Naive thymus-derived CD4-positive, alpha-beta T cell (primary cell): ENCODE results near the gene ING1. TPM values are rescaled to one million over a fixed set of nuclear protein-coding genes. Genes with fewer than 3 reads are reported as not detected.

Source experiments
- ATAC-seq: fragments of 150-1000 bp; cut with Tn5 transposase; 2 replicates; pipeline ENCODE4 v1.10.0; 2021; ENCODE audit warnings: mild to moderate bottlenecking, moderate library complexity
- CTCF ChIA-PET: fragments of 350-600 bp; sonication (Branson Sonifier 250); formaldehyde crosslinking; loops from one replicate; lab custom pipeline; 2021; ENCODE audit warnings: antibody characterized with exemption; lab: Charles Lee
- POLR2A ChIA-PET: fragments of 350-600 bp; sonication (Branson Sonifier 250); formaldehyde crosslinking; loops from one replicate; lab custom pipeline; 2021; ENCODE audit warnings: antibody characterized with exemption, inconsistent platforms; lab: Charles Lee
- DNase-seq, 9 donors: peaks; one replicate each; pipeline versions ENCODE4 v3.0.0 to v3.0.0-alpha.2; 2020 to 2022; ENCODE audit warnings: mixed read lengths in 1 of 9
- H3K27ac ChIP-seq: one replicate; pipeline ENCODE4 v1.7.0; 2013; ENCODE audit warnings: mild to moderate bottlenecking, low read depth, low read length, moderate library complexity
- H3K27me3 ChIP-seq, 2 donors: one replicate each; pipeline ENCODE4 v1.7.0; 2013; ENCODE audit warnings: low read length in 2 of 2, mild to moderate bottlenecking in 2 of 2, moderate library complexity in 2 of 2; ENCODE audit not compliant: control insufficient read depth in 2 of 2, insufficient read depth in 2 of 2
- H3K36me3 ChIP-seq, 3 experiments: 1 replicate in 2 of 3; 2 replicates in 1 of 3; pipeline ENCODE4 v1.7.0; 2013; ENCODE audit warnings: low read length in 3 of 3, mild to moderate bottlenecking in 3 of 3, moderate library complexity in 1 of 3; ENCODE audit not compliant: insufficient read depth in 3 of 3, control insufficient read depth in 2 of 3
- H3K4me1 ChIP-seq, 2 donors: one replicate each; pipeline ENCODE4 v1.7.0; 2013; ENCODE audit warnings: low read length in 2 of 2, mild to moderate bottlenecking in 2 of 2, moderate library complexity in 1 of 2; ENCODE audit not compliant: control insufficient read depth in 2 of 2, insufficient read depth in 2 of 2
- H3K4me3 ChIP-seq: 2 replicates; pipeline ENCODE4 v1.7.0; 2013; ENCODE audit warnings: mild to moderate bottlenecking, low read length
- H3K9me3 ChIP-seq, 3 experiments: 1 replicate in 2 of 3; 2 replicates in 1 of 3; pipeline ENCODE4 v1.7.0; 2013; ENCODE audit warnings: low read length in 3 of 3; ENCODE audit not compliant: control insufficient read depth in 2 of 3
- H3K27ac Mint-ChIP-seq, 9 donors: one replicate each; pipeline ENCODE4 v1.8.0; 2020 to 2022; ENCODE audit warnings: mixed read lengths in 9 of 9, mild to moderate bottlenecking in 8 of 9, moderate library complexity in 5 of 9, inconsistent platforms in 2 of 9
- H3K27me3 Mint-ChIP-seq, 5 donors: one replicate each; pipeline ENCODE4 v1.8.0; 2021 to 2022; ENCODE audit warnings: mixed read lengths in 5 of 5, mild to moderate bottlenecking in 1 of 5
- H3K36me3 Mint-ChIP-seq, 5 donors: one replicate each; pipeline ENCODE4 v1.8.0; 2020 to 2022; ENCODE audit warnings: mixed read lengths in 5 of 5, mild to moderate bottlenecking in 3 of 5, inconsistent platforms in 1 of 5
- H3K4me1 Mint-ChIP-seq, 7 donors: one replicate each; pipeline ENCODE4 v1.8.0; 2020 to 2022; ENCODE audit warnings: mixed read lengths in 7 of 7, mild to moderate bottlenecking in 3 of 7, inconsistent platforms in 1 of 7
- H3K4me3 Mint-ChIP-seq, 10 donors: one replicate each; pipeline ENCODE4 v1.8.0; 2020 to 2022; ENCODE audit warnings: mild to moderate bottlenecking in 10 of 10, mixed read lengths in 10 of 10, moderate library complexity in 6 of 10, inconsistent platforms in 2 of 10
- H3K9me3 Mint-ChIP-seq, 11 donors: one replicate each; pipeline ENCODE4 v1.8.0; 2020 to 2022; ENCODE audit warnings: mixed read lengths in 11 of 11, mild to moderate bottlenecking in 4 of 11, inconsistent platforms in 1 of 11, moderate library complexity in 1 of 11
- intact Hi-C, 2 donors: fragments of 100-400 bp; cut with micrococcal nuclease; formaldehyde crosslinking; loops; one replicate each; pipeline ENCODE4 v1.15.1; 2023
- polyA plus RNA-seq, 2 donors: library from polyadenylated mRNA; unstranded; fragments of 300-500 nt; fragmentation: Illumina TruSeq; gene quantifications; one replicate each; pipeline ENCODE4 v1.2.3, GENCODE V29; 2021
- total RNA-seq, 6 experiments: library from RNA in 5 of 6; stranded (reverse) in 5 of 6; gene quantifications; 1 replicate in 5 of 6; 2 replicates in 1 of 6; pipeline ENCODE4 v1.2.3 and lab custom pipeline; 2021 to 2026

ING1 gene
- total and polyA plus RNA-seq, 7 experiments from 2014 or later, result 9.1 to 33.8 (median 21.8) TPM

GRCh38 chr13:110702089-110702488 is 11.4 kb upstream of the ING1 start:
- H3K36me3 ChIP-seq, result peaks cover 0 to 44% (median 9%) of the 10 kb centered on the region in 3 experiments
- ChIA-PET CTCF (interaction anchor here (1.5 kb wide), 1 partner anchor 19 kb away, joined by 3 read pairs; no protein-coding TSS in a partner anchor), POLR2A (interaction anchor here (0.9 to 2.4 kb wide), 3 partner anchors 10 to 18 kb away, joined by 3 to 13 read pairs (median 11); no protein-coding TSS in a partner anchor)
- peaks cover 0 to 38% (median 16%) of the 10 kb centered on the region in 5 donors for H3K36me3 Mint-ChIP-seq
- intact Hi-C loops, result no loop called here
- DNase-seq, result no peak
- ATAC-seq, result no peak
- peak overlapping the region in 3 of 10 donors; percentile 1 to 51 (median 41) for H3K4me3 Mint-ChIP-seq
- no peaks in the 10 kb centered on the region for H3K9me3 Mint-ChIP-seq
- no peak overlapping the region for H3K27ac ChIP-seq
- H3K4me1 Mint-ChIP-seq, result peaks cover 35 to 71% (median 65%) of the 10 kb centered on the region in 7 donors
- H3K9me3 ChIP-seq, result no peaks in the 10 kb centered on the region
- peaks cover 15 to 23% of the 10 kb centered on the region in 2 donors for H3K4me1 ChIP-seq
- no peak overlapping the region for H3K4me3 ChIP-seq
- H3K27me3 ChIP-seq, result no peaks in the 10 kb centered on the region
- no peak overlapping the region for H3K27ac Mint-ChIP-seq
- H3K27me3 Mint-ChIP-seq, result no peaks in the 10 kb centered on the region

- ATAC-seq, result no peak
- H3K4me1 ChIP-seq, result peaks cover 15 to 23% of the 10 kb centered on the region in 2 donors
- H3K27ac ChIP-seq, result no peak overlapping the region
- POLR2A ChIA-PET, result interaction anchor here (0.6 to 3.8 kb wide), 5 partner anchors 9 to 19 kb away, joined by 3 to 53 read pairs (median 11); partner anchors contain the start of gene ING1
- peak overlapping the region in 7 of 10 donors; percentile 7 to 57 (median 41) for H3K4me3 Mint-ChIP-seq
- CTCF ChIA-PET, result interaction anchor here (0.6 to 1.5 kb wide), 2 partner anchors 12 to 20 kb away, joined by 3 to 5 read pairs; no protein-coding TSS in a partner anchor
- H3K27me3 ChIP-seq, result no peaks in the 10 kb centered on the region
- no peak for DNase-seq
- H3K36me3 Mint-ChIP-seq, result peaks cover 0 to 31% (median 12%) of the 10 kb centered on the region in 5 donors
- no peaks in the 10 kb centered on the region for H3K9me3 ChIP-seq
- no peak overlapping the region for H3K4me3 ChIP-seq
- H3K9me3 Mint-ChIP-seq, result no peaks in the 10 kb centered on the region
- H3K4me1 Mint-ChIP-seq, result peaks cover 33 to 69% (median 59%) of the 10 kb centered on the region in 7 donors
- H3K36me3 ChIP-seq, result peaks cover 0 to 36% (median 2%) of the 10 kb centered on the region in 3 experiments
- H3K27me3 Mint-ChIP-seq, result peaks cover 0 to under 1% (median 0%) of the 10 kb centered on the region in 5 donors
- intact Hi-C loops, result no loop called here
- H3K27ac Mint-ChIP-seq, result peak overlapping the region in 3 of 9 donors; percentile 3 to 60 (median 46)
Measured at GRCh38 chr13:110702591-110703526, 10.6 kb upstream of the ING1 start.

GRCh38 chr13:110705356-110705825 is 8.1 kb upstream of the ING1 start:
- Mint-ChIP-seq H3K27me3 (peaks cover 0 to 3% (median 0%) of the 10 kb centered on the region in 5 donors), H3K27ac (peak overlapping the region; percentile 63 to 96 (median 89)), H3K9me3 (no peaks in the 10 kb centered on the region), H3K36me3 (peaks cover 0 to 12% (median 3%) of the 10 kb centered on the region in 5 donors), H3K4me3 (peak overlapping the region; percentile 81 to 95 (median 93)), H3K4me1 (peaks cover 25 to 54% (median 49%) of the 10 kb centered on the region in 7 donors)
- intact Hi-C loops, result loop anchor here in 1 of 2 donors (2.0 to 5.0 kb wide), 3 partner anchors 23 to 1982 kb away; no protein-coding TSS in a partner anchor
- Histone ChIP-seq H3K27me3 (no peaks in the 10 kb centered on the region), H3K9me3 (no peaks in the 10 kb centered on the region), H3K4me3 (peak overlapping the region; percentile 27), H3K36me3 (peaks cover 0 to 16% (median 0%) of the 10 kb centered on the region in 3 experiments), H3K27ac (peak overlapping the region; percentile 87), H3K4me1 (peaks cover 15 to 23% of the 10 kb centered on the region in 2 donors)
- no peak for DNase-seq
- ATAC-seq, result no peak
- ChIA-PET CTCF (interaction anchor here (0.9 kb wide), 1 partner anchor 61 kb away, joined by 3 read pairs; no protein-coding TSS in a partner anchor), POLR2A (interaction anchor here (1.2 to 3.8 kb wide), 3 partner anchors 9 to 143 kb away, joined by 3 to 53 read pairs (median 10); partner anchors contain the start of gene ING1)

DNA sequence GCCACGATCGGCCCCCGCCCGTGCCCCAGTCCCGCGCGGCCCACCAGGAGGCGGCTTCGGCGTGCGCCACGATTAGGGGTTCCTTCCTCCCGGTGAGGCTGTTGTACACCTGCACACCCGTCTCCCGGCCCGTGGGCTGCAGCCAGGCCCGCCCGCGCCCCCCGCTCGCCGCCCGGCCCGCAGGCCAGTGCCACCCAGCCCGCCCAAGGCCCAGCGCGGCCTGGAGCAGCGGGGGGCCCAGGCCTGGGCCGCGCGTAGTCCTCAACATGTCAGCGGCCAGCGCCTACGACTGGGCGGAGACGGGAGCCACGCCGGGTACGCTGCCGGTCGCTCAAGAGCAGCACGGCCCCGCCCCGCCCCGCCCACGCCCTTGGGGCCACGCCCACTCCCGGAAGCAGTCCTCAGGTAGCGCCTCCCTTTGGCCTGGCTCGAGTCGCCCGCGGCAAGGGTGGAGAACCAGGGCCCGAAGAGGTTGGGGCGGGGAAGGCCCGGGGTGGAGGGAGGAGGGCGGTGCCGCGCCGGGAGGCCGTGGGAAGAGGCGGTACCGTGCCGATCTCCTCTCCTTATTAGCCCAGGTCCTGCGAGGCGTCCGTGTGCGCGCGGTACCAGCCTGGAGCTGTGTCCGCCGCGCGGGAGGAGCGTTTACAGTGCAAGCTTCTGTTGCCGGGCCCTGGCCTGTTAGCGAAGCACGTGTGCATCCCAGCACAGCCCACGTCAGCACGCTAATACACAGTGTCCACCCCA is 7.5 kb upstream of the ING1 start, which contains the start of gene CARS2:
TSS of gene CARS2 (minus strand) at position 291 of the 744 bp plus-strand sequence. CDS start at position 268, 23 bp downstream.
- Histone ChIP-seq H3K27ac (peak within 1 kb of the TSS; percentile 87), H3K36me3 (peaks cover 0 to 10% (median 0%) of the 10 kb centered on the region in 3 experiments), H3K9me3 (no peaks in the 10 kb centered on the region), H3K4me3 (peak within 1 kb of the TSS; percentile 66), H3K4me1 (peaks cover 15 to 23% of the 10 kb centered on the region in 2 donors), H3K27me3 (no peaks in the 10 kb centered on the region)
- peaks cover 25 to 56% (median 45%) of the 10 kb centered on the region in 7 donors for H3K4me1 Mint-ChIP-seq
- ChIA-PET CTCF (interaction anchor here (0.9 kb wide), 1 partner anchor 61 kb away, joined by 3 read pairs; no protein-coding TSS in a partner anchor), POLR2A (interaction anchor here (0.6 to 3.8 kb wide), 5 partner anchors 9 to 208 kb away, joined by 3 to 53 read pairs (median 3); partner anchors contain the start of gene ING1)
- peak; percentile 72 to 93 (median 84) for DNase-seq
- peak within 1 kb of the TSS; percentile 81 to 95 (median 93) for H3K4me3 Mint-ChIP-seq
- H3K27me3 Mint-ChIP-seq, result peaks cover 0 to 3% (median 0%) of the 10 kb centered on the region in 5 donors
- peaks cover 0 to 8% (median 0%) of the 10 kb centered on the region in 5 donors for H3K36me3 Mint-ChIP-seq
- ATAC-seq, result peak; percentile 97
- H3K9me3 Mint-ChIP-seq, result no peaks in the 10 kb centered on the region
- peak within 1 kb of the TSS; percentile 71 to 96 (median 89) for H3K27ac Mint-ChIP-seq
- intact Hi-C loops, result loop anchor here (1.0 to 5.0 kb wide), 8 partner anchors 9 to 1981 kb away; partner anchors contain the start of genes ANKRD10 (in 2 of the 2), NAXD (in 1 of the 2) and RAB20 (in 1 of the 2)

- H3K9me3 ChIP-seq, result no peaks in the 10 kb centered on the region
- Mint-ChIP-seq H3K36me3 (peaks cover 0 to 4% (median 0%) of the 10 kb centered on the region in 5 donors), H3K27me3 (peaks cover 0 to 3% (median 0%) of the 10 kb centered on the region in 5 donors), H3K4me3 (peak overlapping the region; percentile 81 to 95 (median 92)), H3K27ac (peak overlapping the region; percentile 71 to 90 (median 79)), H3K4me1 (peaks cover 25 to 57% (median 45%) of the 10 kb centered on the region in 7 donors), H3K9me3 (no peaks in the 10 kb centered on the region)
- POLR2A ChIA-PET, result interaction anchor here (0.6 to 3.8 kb wide), 4 partner anchors 8 to 207 kb away, joined by 3 to 53 read pairs (median 3); partner anchors contain the start of gene ING1
- H3K27ac ChIP-seq, result peak overlapping the region; percentile 79
- no peak for ATAC-seq
- H3K4me1 ChIP-seq, result peaks cover 15 to 30% of the 10 kb centered on the region in 2 donors
- H3K36me3 ChIP-seq, result peaks cover 0 to 4% (median 0%) of the 10 kb centered on the region in 3 experiments
- CTCF ChIA-PET, result no interaction called here
- no peak for DNase-seq
- no peaks in the 10 kb centered on the region for H3K27me3 ChIP-seq
- peak overlapping the region; percentile 66 for H3K4me3 ChIP-seq
- intact Hi-C loops, result loop anchor here (1.0 to 5.0 kb wide), 6 partner anchors 9 to 1981 kb away; partner anchors contain the start of genes ANKRD10 (in 2 of the 2), NAXD (in 1 of the 2) and RAB20 (in 1 of the 2)
Measured at GRCh38 chr13:110706570-110707372, 6.7 kb upstream of the ING1 start.
